K562 (cell line): Measurements from ENCODE around the gene DAPK1. TPM values are rescaled to one million over a fixed set of nuclear protein-coding genes. Genes with fewer than 3 reads are reported as not detected.

ENCODE experiments used
- BRF1 ChIP-seq: IDR thresholded peaks from 3 replicates; pipeline ENCODE4 v1.6.1; 2011; ENCODE audit warnings: borderline replicate concordance, mild to moderate bottlenecking; ENCODE audit not compliant: insufficient read length; ENCODE audit errors: extremely low read depth
- ETS2 ChIP-seq: IDR thresholded peaks from 2 replicates; pipeline ENCODE4 v1.6.1; 2016; ENCODE audit warnings: borderline replicate concordance, missing genetic modification characterization, mild to moderate bottlenecking, moderate library complexity, missing compliant biosample characterization; ENCODE audit not compliant: poor library complexity, severe bottlenecking
- JUN ChIP-seq, 2 experiments: sonication (generic) in 1 of 2; formaldehyde crosslinking in 1 of 2; IDR thresholded peaks; 2 replicates each; pipeline versions ENCODE4 v1.6.1 to v1.8.0; 2012 to 2022; ENCODE audit warnings: borderline replicate concordance in 2 of 2, mild to moderate bottlenecking in 2 of 2, improper control_type of control experiment in 1 of 2, low read depth in 1 of 2, low read length in 1 of 2, missing genetic modification reagents in 1 of 2
- L3MBTL2 ChIP-seq: fragments of 450-650 bp; IDR thresholded peaks from 2 replicates; pipeline ENCODE4 v1.6.1; 2016; ENCODE audit warnings: mild to moderate bottlenecking, moderate library complexity
- LEF1 ChIP-seq: fragments of 450-650 bp; IDR thresholded peaks from 2 replicates; pipeline ENCODE4 v1.6.1; 2016; ENCODE audit warnings: mild to moderate bottlenecking
- MEIS2 ChIP-seq: fragments of 450-650 bp; IDR thresholded peaks from 2 replicates; pipeline ENCODE4 v1.6.1; 2014; ENCODE audit warnings: mild to moderate bottlenecking; ENCODE audit not compliant: partially characterized antibody
- MTA2 ChIP-seq: fragments of 450-650 bp; IDR thresholded peaks from 2 replicates; pipeline ENCODE4 v1.6.1; 2016; ENCODE audit warnings: low read depth
- SAFB2 ChIP-seq: fragments of 200-400 bp; formaldehyde crosslinking; IDR thresholded peaks from 2 replicates; pipeline ENCODE4 v1.6.1; 2018; ENCODE audit warnings: borderline replicate concordance, low read length, low read depth, moderate library complexity; ENCODE audit not compliant: severe bottlenecking
- STAT5A ChIP-seq: IDR thresholded peaks from 2 replicates; pipeline ENCODE4 v1.6.1; 2012; ENCODE audit warnings: low read length, inconsistent platforms, borderline replicate concordance
- TEAD1 ChIP-seq, 2 experiments: fragments of 450-650 bp in 1 of 2; sonication (generic) in 1 of 2; formaldehyde crosslinking; IDR thresholded peaks; 2 replicates each; pipeline versions ENCODE4 v1.4.0 to v1.8.0; 2020 to 2022; ENCODE audit warnings: mild to moderate bottlenecking in 2 of 2, missing genetic modification reagents in 1 of 2
- ZBTB40 ChIP-seq, 2 experiments: fragments of 450-650 bp in 1 of 2; sonication (generic) in 1 of 2; formaldehyde crosslinking in 1 of 2; IDR thresholded peaks; 2 replicates each; pipeline versions ENCODE4 v1.7.1 to v1.9.0; 2016 to 2022; ENCODE audit warnings: inconsistent platforms in 1 of 2, mild to moderate bottlenecking in 1 of 2, missing genetic modification reagents in 1 of 2
- ZNF384 ChIP-seq: IDR thresholded peaks from 2 replicates; pipeline ENCODE4 v1.6.1; 2012; ENCODE audit warnings: low read depth, low read length, improper control_type of control experiment
- ZNF57 ChIP-seq: fragments of 450-650 bp; formaldehyde crosslinking; IDR thresholded peaks from 2 replicates; pipeline ENCODE4 v1.4.0; 2020; ENCODE audit warnings: mild to moderate bottlenecking, moderate library complexity
- ZNF644 ChIP-seq: fragments of 200-800 bp; sonication (Bioruptor generic); IDR thresholded peaks from 2 replicates; pipeline ENCODE4 v1.6.1; 2016; ENCODE audit warnings: low read depth, missing genetic modification characterization, missing compliant biosample characterization
- polyA plus RNA-seq, 8 experiments: library from polyadenylated mRNA; depleted of rRNA in 4 of 8; stranded (reverse) in 5 of 8; unstranded in 3 of 8; fragments of >200 nt; fragmentation: Nextera tagmentation in 2 of 8; fragmentation: Illumina TruSeq in 1 of 8; extraction: Ambion mirVana in 2 of 8; extraction: Trizol in 1 of 8; gene quantifications; 2 replicates each; pipeline versions ENCODE4 v1.2.1 to v1.2.3, GENCODE V29; 2011 to 2014; ENCODE audit warnings: inconsistent platforms in 1 of 8, missing spikeins in 1 of 8
- total RNA-seq, 7 experiments: library from RNA; depleted of rRNA in 6 of 7; stranded (reverse); fragments of >200 nt in 6 of 7; fragmentation: Illumina TruSeq in 2 of 7; extraction: Trizol in 2 of 7; gene quantifications; 2 replicates each; pipeline versions ENCODE4 v1.2.1 to v1.2.3, GENCODE V29; 2011 to 2021; ENCODE audit warnings: low replicate concordance in 1 of 7
- TF ChIP-seq, protein P1 (sequence below): fragments of 250-450 bp; sonication (Bioruptor Pico); IDR thresholded peaks from 2 replicates; pipeline ENCODE4 v1.5.0; 2021

DAPK1 gene
- total and polyA plus RNA-seq, 9 of the 15 experiments (the other 6 are each of a cell fraction or from before 2014, with no cell fraction given), result 1.7 to 26.4 (median 15.8) TPM

GRCh38 chr9:87516222-87516925 lies 18.7 kb downstream of the DAPK1 start (continued):
- TF ChIP-seq ZBTB40 (IDR thresholded peaks at IDR 0.05) (no peak), ZBTB40 (CRISPR knock-in tag; IDR thresholded peaks at IDR 0.05) (no peak), SAFB2 (no peak), ETS2 (tag) (no peak), LEF1 (peak; percentile 77; the same call in 1 of the 2 replicates), ZNF57 (CRISPR knock-in tag) (no peak), BRF1 (no peak), ZNF384 (peak; percentile 44; the same call in 1 of the 2 replicates), L3MBTL2 (peak; percentile 24), MTA2 (peak; percentile 21; the same call in 1 of the 2 replicates), STAT5A (peak; percentile 71), TEAD1 (CRISPR knock-in tag; IDR thresholded peaks at IDR 0.05) (peak in 1 of 2 experiments; percentile 48; a peak in 1 of 4 replicates), JUN (IDR thresholded peaks at IDR 0.05; ENCODE audit: borderline replicate concordance, low read depth, low read length) (peak; percentile 91), JUN (CRISPR knock-in tag; IDR thresholded peaks at IDR 0.05; ENCODE audit: borderline replicate concordance) (no peak), MEIS2 (peak; percentile 42), ZNF644 (tag) (peak; percentile 44; the same call in 1 of the 2 replicates)
- TF ChIP-seq, protein P1, sequence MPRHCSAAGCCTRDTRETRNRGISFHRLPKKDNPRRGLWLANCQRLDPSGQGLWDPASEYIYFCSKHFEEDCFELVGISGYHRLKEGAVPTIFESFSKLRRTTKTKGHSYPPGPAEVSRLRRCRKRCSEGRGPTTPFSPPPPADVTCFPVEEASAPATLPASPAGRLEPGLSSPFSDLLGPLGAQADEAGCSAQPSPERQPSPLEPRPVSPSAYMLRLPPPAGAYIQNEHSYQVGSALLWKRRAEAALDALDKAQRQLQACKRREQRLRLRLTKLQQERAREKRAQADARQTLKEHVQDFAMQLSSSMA (CRISPR knock-in tag), result no peak
